Activated T-cell treated with anti-CD3 and anti-CD28 coated beads, Interleukin-2, amount 50 U/mL, for 24 hours (primary cell): Measurements from ENCODE around the gene EPHX1.

ENCODE experiments used
- DNase-seq: peaks from one replicate; pipeline ENCODE4 v3.0.0-alpha.2; 2020
- H3K27ac Mint-ChIP-seq: 2 replicates; pipeline ENCODE4 v1.8.0; 2020; ENCODE audit warnings: mild to moderate bottlenecking, mixed read lengths
- H3K27me3 Mint-ChIP-seq: 2 replicates; pipeline ENCODE4 v1.8.0; 2020; ENCODE audit warnings: mixed read lengths
- H3K36me3 Mint-ChIP-seq: 2 replicates; pipeline ENCODE4 v1.8.0; 2020; ENCODE audit warnings: low read depth, mixed read lengths
- H3K4me1 Mint-ChIP-seq: 2 replicates; pipeline ENCODE4 v1.8.0; 2020; ENCODE audit warnings: low read depth, mixed read lengths
- H3K4me3 Mint-ChIP-seq: 2 replicates; pipeline ENCODE4 v1.8.0; 2020; ENCODE audit warnings: mild to moderate bottlenecking, moderate library complexity, mixed read lengths
- H3K9me3 Mint-ChIP-seq: 2 replicates; pipeline ENCODE4 v1.8.0; 2020; ENCODE audit warnings: mixed read lengths

Gene EPHX1

GRCh38 chr1:225866061-225866837 is 56.3 kb downstream of the EPHX1 start:
- H3K9me3 Mint-ChIP-seq, result no peaks in the 10 kb centered on the region
- H3K4me3 Mint-ChIP-seq, result peak overlapping the region; percentile 54
- peak overlapping the region; percentile 82 for H3K27ac Mint-ChIP-seq
- peaks cover 85% of the 10 kb centered on the region for H3K36me3 Mint-ChIP-seq
- H3K4me1 Mint-ChIP-seq, result peaks cover 56% of the 10 kb centered on the region
- H3K27me3 Mint-ChIP-seq, result no peaks in the 10 kb centered on the region
- peak; percentile 76 for DNase-seq

GRCh38 chr1:225866981-225867380 is 57.1 kb downstream of the EPHX1 start:
- Mint-ChIP-seq H3K4me3 (no peak overlapping the region), H3K36me3 (peaks cover 85% of the 10 kb centered on the region), H3K9me3 (no peaks in the 10 kb centered on the region), H3K27ac (peak overlapping the region; percentile 73), H3K4me1 (peaks cover 61% of the 10 kb centered on the region), H3K27me3 (no peaks in the 10 kb centered on the region)
- no peak for DNase-seq

- DNase-seq, result no peak
- Mint-ChIP-seq H3K4me1 (peaks cover 69% of the 10 kb centered on the region), H3K4me3 (no peak overlapping the region), H3K27me3 (no peaks in the 10 kb centered on the region), H3K9me3 (no peaks in the 10 kb centered on the region), H3K36me3 (peaks cover 84% of the 10 kb centered on the region), H3K27ac (peak overlapping the region; percentile 47)
These were observed 58.9 kb downstream of the EPHX1 start for GRCh38 chr1:225868631-225869330.

- peaks cover 62% of the 10 kb centered on the region for H3K4me1 Mint-ChIP-seq
- H3K4me3 Mint-ChIP-seq, result no peak overlapping the region
- peak overlapping the region; percentile 27 for H3K27ac Mint-ChIP-seq
- H3K9me3 Mint-ChIP-seq, result no peaks in the 10 kb centered on the region
- H3K36me3 Mint-ChIP-seq, result peaks cover 81% of the 10 kb centered on the region
- H3K27me3 Mint-ChIP-seq, result no peaks in the 10 kb centered on the region
- DNase-seq, result no peak
These were observed 61.0 kb downstream of the EPHX1 start for GRCh38 chr1:225870911-225871310.

GRCh38 chr1:225871359-225872074 is 61.6 kb downstream of the EPHX1 start:
- peak overlapping the region; percentile 2 for H3K27ac Mint-ChIP-seq
- peaks cover 79% of the 10 kb centered on the region for H3K36me3 Mint-ChIP-seq
- H3K27me3 Mint-ChIP-seq, result no peaks in the 10 kb centered on the region
- no peak overlapping the region for H3K4me3 Mint-ChIP-seq
- H3K9me3 Mint-ChIP-seq, result no peaks in the 10 kb centered on the region
- peaks cover 62% of the 10 kb centered on the region for H3K4me1 Mint-ChIP-seq
- no peak for DNase-seq

- Mint-ChIP-seq H3K4me3 (no peak overlapping the region), H3K27me3 (no peaks in the 10 kb centered on the region), H3K36me3 (peaks cover 76% of the 10 kb centered on the region), H3K9me3 (no peaks in the 10 kb centered on the region), H3K4me1 (peaks cover 61% of the 10 kb centered on the region), H3K27ac (peak overlapping the region; percentile 2)
- DNase-seq, result no peak
These were observed 62.1 kb downstream of the EPHX1 start for GRCh38 chr1:225872075-225872430.

GRCh38 chr1:225873281-225873850 is 63.4 kb downstream of the EPHX1 start:
- Mint-ChIP-seq H3K4me3 (no peak overlapping the region), H3K9me3 (no peaks in the 10 kb centered on the region), H3K27me3 (no peaks in the 10 kb centered on the region), H3K36me3 (peaks cover 72% of the 10 kb centered on the region), H3K27ac (peak overlapping the region; percentile 53), H3K4me1 (peaks cover 60% of the 10 kb centered on the region)
- DNase-seq, result no peak

GRCh38 chr1:225874431-225874830 is 64.5 kb downstream of the EPHX1 start:
- no peak for DNase-seq
- Mint-ChIP-seq H3K27me3 (no peaks in the 10 kb centered on the region), H3K4me3 (no peak overlapping the region), H3K4me1 (peaks cover 63% of the 10 kb centered on the region), H3K9me3 (no peaks in the 10 kb centered on the region), H3K36me3 (peaks cover 65% of the 10 kb centered on the region), H3K27ac (peak overlapping the region; percentile 73)

GRCh38 chr1:225875044-225875815 is 65.3 kb downstream of the EPHX1 start:
- Mint-ChIP-seq H3K27me3 (no peaks in the 10 kb centered on the region), H3K4me1 (peaks cover 71% of the 10 kb centered on the region), H3K27ac (peak overlapping the region; percentile 73), H3K36me3 (peaks cover 62% of the 10 kb centered on the region), H3K9me3 (no peaks in the 10 kb centered on the region), H3K4me3 (no peak overlapping the region)
- DNase-seq, result no peak

GRCh38 chr1:225876900-225877510 is 67.1 kb downstream of the EPHX1 start:
- H3K36me3 Mint-ChIP-seq, result peaks cover 45% of the 10 kb centered on the region
- H3K4me3 Mint-ChIP-seq, result no peak overlapping the region
- H3K4me1 Mint-ChIP-seq, result peaks cover 75% of the 10 kb centered on the region
- no peaks in the 10 kb centered on the region for H3K9me3 Mint-ChIP-seq
- H3K27ac Mint-ChIP-seq, result peak overlapping the region; percentile 60
- no peaks in the 10 kb centered on the region for H3K27me3 Mint-ChIP-seq
- no peak for DNase-seq

GRCh38 chr1:225877580-225877979 is 67.7 kb downstream of the EPHX1 start:
- no peaks in the 10 kb centered on the region for H3K9me3 Mint-ChIP-seq
- DNase-seq, result no peak
- peak overlapping the region; percentile 60 for H3K27ac Mint-ChIP-seq
- no peak overlapping the region for H3K4me3 Mint-ChIP-seq
- peaks cover 45% of the 10 kb centered on the region for H3K36me3 Mint-ChIP-seq
- H3K4me1 Mint-ChIP-seq, result peaks cover 74% of the 10 kb centered on the region
- H3K27me3 Mint-ChIP-seq, result no peaks in the 10 kb centered on the region

- no peak overlapping the region for H3K4me3 Mint-ChIP-seq
- no peaks in the 10 kb centered on the region for H3K27me3 Mint-ChIP-seq
- peaks cover 41% of the 10 kb centered on the region for H3K36me3 Mint-ChIP-seq
These were observed 68.4 kb downstream of the EPHX1 start for GRCh38 chr1:225878282-225878681.

GRCh38 chr1:225879521-225880221 is 69.7 kb downstream of the EPHX1 start:
- Mint-ChIP-seq H3K27ac (peak overlapping the region; percentile 90), H3K9me3 (no peaks in the 10 kb centered on the region), H3K36me3 (peaks cover 28% of the 10 kb centered on the region), H3K27me3 (no peaks in the 10 kb centered on the region), H3K4me1 (peaks cover 72% of the 10 kb centered on the region), H3K4me3 (peak overlapping the region; percentile 85)
- DNase-seq, result peak; percentile 46

More at GRCh38 chr1:225878282-225878681, 68.4 kb downstream of the EPHX1 start:
- Mint-ChIP-seq H3K4me1 (peaks cover 72% of the 10 kb centered on the region), H3K9me3 (no peaks in the 10 kb centered on the region), H3K27ac (peak overlapping the region; percentile 60)
- DNase-seq, result no peak
